OCI-LY7 (cell line): Measurements from ENCODE around the gene GAK. TPM values are rescaled to one million over a fixed set of nuclear protein-coding genes. Genes with fewer than 3 reads are reported as not detected.
A peak's percentile ranks its signal among the peaks of the same experiment; 100 is the strongest.

Experiments
- BruUV-seq: library from RNA; stranded (reverse); fragments of 400-500 nt; replicated peaks from 2 replicates; lab custom pipeline; 2021; lab: Mats Ljungman, UMichigan
- CTCF ChIA-PET: fragments of 300-600 bp; sonication (Branson Sonifier 250); formaldehyde crosslinking; loops from one replicate; lab custom pipeline; 2022; ENCODE audit warnings: antibody characterized with exemption; ENCODE audit not compliant: unreplicated experiment; lab: Charles Lee
- POLR2A ChIA-PET: fragments of 300-600 bp; sonication (Branson Sonifier 250); formaldehyde crosslinking; loops from one replicate; lab custom pipeline; 2022; ENCODE audit warnings: antibody characterized with exemption; lab: Charles Lee
- DNase-seq: peaks from one replicate; pipeline ENCODE4 v3.0.0-alpha.2; 2015; ENCODE audit warnings: low spot score
- H2AFZ ChIP-seq: fragments of 200-600 bp; sonication (generic), shearing (Covaris generic); 2 replicates; pipeline ENCODE4 v1.6.1; 2014; ENCODE audit warnings: mild to moderate bottlenecking, antibody characterized with exemption, low read length, moderate library complexity
- H3K27ac ChIP-seq: fragments of 200-600 bp; sonication (generic); 2 replicates; pipeline ENCODE4 v1.5.1; 2014; ENCODE audit warnings: mixed run types, low read depth, mild to moderate bottlenecking, moderate library complexity, low read length, inconsistent platforms; ENCODE audit not compliant: poor library complexity, severe bottlenecking
- H3K36me3 ChIP-seq: fragments of 200-600 bp; sonication (generic); 2 replicates; pipeline ENCODE4 v1.6.1; 2014; ENCODE audit warnings: mild to moderate bottlenecking, antibody characterized with exemption, low read length, moderate library complexity, mixed read lengths; ENCODE audit not compliant: insufficient read depth
- H3K4me1 ChIP-seq: fragments of 200-600 bp; sonication (generic); 2 replicates; pipeline ENCODE4 v1.5.1; 2014; ENCODE audit warnings: mild to moderate bottlenecking, low read length; ENCODE audit not compliant: insufficient read depth, poor library complexity, severe bottlenecking
- H3K4me2 ChIP-seq: fragments of 200-600 bp; sonication (generic); 2 replicates; pipeline ENCODE4 v1.6.1; 2014; ENCODE audit warnings: mild to moderate bottlenecking, low read length
- H3K4me3 ChIP-seq: fragments of 200-600 bp; sonication (generic); 2 replicates; pipeline ENCODE4 v1.5.1; 2014; ENCODE audit warnings: mild to moderate bottlenecking, low read depth, low read length; ENCODE audit not compliant: poor library complexity, severe bottlenecking
- H3K79me2 ChIP-seq: fragments of 200-600 bp; sonication (generic); 2 replicates; pipeline ENCODE4 v1.6.1; 2016; ENCODE audit warnings: low read depth, mild to moderate bottlenecking, low read length, moderate library complexity, mixed read lengths; ENCODE audit not compliant: insufficient read depth
- H3K9me2 ChIP-seq: fragments of 200-600 bp; sonication (generic); 2 replicates; pipeline ENCODE4 v1.6.1; 2016; ENCODE audit warnings: mild to moderate bottlenecking, low read length, mixed read lengths; ENCODE audit not compliant: insufficient read depth
- H3K9me3 ChIP-seq: fragments of 200-600 bp; sonication (generic); 2 replicates; pipeline ENCODE4 v1.6.1; 2014; ENCODE audit warnings: mild to moderate bottlenecking, mixed run types, low read length, mixed read lengths
- H4K20me1 ChIP-seq: fragments of 200-600 bp; sonication (generic); 2 replicates; pipeline ENCODE4 v1.6.1; 2014; ENCODE audit warnings: mild to moderate bottlenecking, antibody characterized with exemption, low read length, moderate library complexity, mixed read lengths; ENCODE audit not compliant: insufficient read depth
- CTCF ChIP-seq: fragments of 200-600 bp; sonication (generic); conservative IDR thresholded peaks from 2 replicates; pipeline ENCODE4 v1.5.1; 2014; ENCODE audit warnings: mild to moderate bottlenecking, antibody characterized with exemption, low read length, moderate library complexity, mixed read lengths
- EZH2phosphoT487 ChIP-seq: fragments of 200-600 bp; sonication (generic); IDR thresholded peaks from 2 replicates; pipeline ENCODE4 v1.6.1; 2018; ENCODE audit warnings: low read depth, borderline replicate concordance, mild to moderate bottlenecking, mixed run types, antibody characterized with exemption, low read length, moderate library complexity, mixed read lengths
- intact Hi-C: fragments of 100-400 bp; cut with micrococcal nuclease; formaldehyde crosslinking; loops from one replicate; pipeline ENCODE4 v1.10.0; 2022; ENCODE audit not compliant: unreplicated experiment
- total RNA-seq, 2 experiments: library from RNA; depleted of rRNA in 1 of 2; stranded (reverse); fragments of >200 nt in 1 of 2; shearing (Covaris generic) in 1 of 2; gene quantifications; 2 replicates each; pipeline ENCODE4 v1.2.3, GENCODE V29; 2014 to 2022

The GAK gene
- total RNA-seq, 2 experiments from 2014 or later = 86.1 to 107 TPM

GRCh38 chr4:896216-896615 lies 35.9 kb downstream of the GAK start:
- intact Hi-C loops = no loop called here
- Histone ChIP-seq H3K79me2 (no peaks in the 10 kb centered on the region), H3K9me2 (no peaks in the 10 kb centered on the region), H4K20me1 (no peaks in the 10 kb centered on the region), H2AFZ (no peak overlapping the region), H3K4me1 (no peaks in the 10 kb centered on the region), H3K4me2 (no peak overlapping the region), H3K4me3 (no peak overlapping the region), H3K36me3 (peaks cover 38% of the 10 kb centered on the region; the same call in 1 of the 2 replicates), H3K27ac (no peak overlapping the region), H3K9me3 (no peaks in the 10 kb centered on the region)
- TF ChIP-seq EZH2phosphoT487 (no peak), CTCF (peak; percentile 43; the same call in 1 of the 2 replicates)
- ChIA-PET POLR2A (no interaction called here), CTCF (no interaction called here)
- TSS peak; percentile 28 for BruUV-seq
- no peak for DNase-seq

DNA sequence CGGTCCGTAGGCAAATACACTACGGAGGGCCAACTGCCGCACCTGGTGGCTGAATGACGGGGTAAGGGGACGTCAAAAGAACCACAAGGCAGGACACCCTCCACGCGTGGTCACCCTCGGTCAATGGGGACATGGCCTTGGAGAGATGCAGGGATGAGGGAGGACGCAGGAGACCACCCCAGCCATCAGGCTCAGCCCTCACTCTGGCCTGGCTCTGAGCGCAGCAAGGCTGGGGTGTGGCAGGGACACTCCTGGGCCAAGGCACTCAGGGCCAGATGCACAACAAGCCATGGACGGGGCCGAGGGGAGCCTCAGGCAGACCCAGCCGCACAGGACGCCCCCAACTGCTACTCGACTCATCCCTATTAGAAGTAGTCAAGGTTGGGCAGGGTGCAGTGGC lies 36.5 kb downstream of the GAK start:
- CTCF ChIA-PET = no interaction called here
- H3K79me2 ChIP-seq = no peaks in the 10 kb centered on the region
- TF ChIP-seq EZH2phosphoT487 (no peak), CTCF (no peak)
- H4K20me1 ChIP-seq = no peaks in the 10 kb centered on the region
- H3K9me2 ChIP-seq = no peaks in the 10 kb centered on the region
- H2AFZ ChIP-seq = no peak overlapping the region
- H3K36me3 ChIP-seq = peaks cover 37% of the 10 kb centered on the region; the same call in 1 of the 2 replicates
- H3K27ac ChIP-seq = no peak overlapping the region
- DNase-seq = no peak
- intact Hi-C loops = no loop called here
- H3K4me1 ChIP-seq = no peaks in the 10 kb centered on the region
- POLR2A ChIA-PET = no interaction called here
- H3K4me3 ChIP-seq = no peak overlapping the region
- no TSS peak for BruUV-seq
- H3K9me3 ChIP-seq = no peaks in the 10 kb centered on the region
- H3K4me2 ChIP-seq = no peak overlapping the region

DNA sequence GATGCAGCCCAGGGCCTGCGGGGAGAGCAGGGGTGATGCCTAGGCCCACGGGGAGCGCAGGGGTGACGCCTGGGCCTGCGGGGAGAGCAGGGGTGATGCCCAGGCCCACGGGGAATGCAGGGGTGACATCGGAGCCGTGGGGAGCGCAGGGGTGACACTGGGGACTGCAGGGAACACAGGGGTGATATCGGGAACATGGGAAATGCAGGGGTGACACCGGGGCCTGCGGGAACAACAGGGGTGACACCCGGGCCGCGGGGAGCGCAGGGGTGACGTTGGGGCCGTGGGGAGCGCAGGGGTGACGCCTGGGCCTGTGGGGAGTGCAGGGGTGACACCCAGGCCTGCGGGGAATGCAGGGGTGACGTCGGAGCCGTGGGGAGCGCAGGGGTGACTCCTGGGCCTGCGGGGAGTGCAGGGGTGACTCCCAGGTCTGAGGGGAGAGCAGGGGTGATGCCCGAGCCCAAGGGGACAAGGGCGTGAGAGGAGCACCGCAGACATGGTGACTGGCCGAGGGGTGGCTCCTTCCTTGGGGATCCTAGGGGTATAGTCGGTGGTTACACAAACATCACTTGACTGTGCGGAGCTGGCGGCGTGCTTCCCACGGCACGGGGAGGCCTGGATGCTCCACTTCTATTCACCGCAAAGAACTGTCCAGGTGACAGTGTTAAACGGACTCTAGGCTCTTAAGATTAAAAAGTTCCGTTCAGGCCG lies 38.0 kb downstream of the GAK start:
- intact Hi-C loops = loop anchor here (5.0 kb wide), 2 partner anchors 93 to 152 kb away; partner anchors contain the start of gene IDUA
- CTCF ChIA-PET = no interaction called here
- no peaks in the 10 kb centered on the region for H3K4me1 ChIP-seq
- peaks cover 46% of the 10 kb centered on the region for H3K36me3 ChIP-seq
- H3K9me2 ChIP-seq = no peaks in the 10 kb centered on the region
- no peak overlapping the region for H2AFZ ChIP-seq
- H3K27ac ChIP-seq = no peak overlapping the region
- no peaks in the 10 kb centered on the region for H3K9me3 ChIP-seq
- H4K20me1 ChIP-seq = no peaks in the 10 kb centered on the region
- no peak for DNase-seq
- BruUV-seq = no TSS peak
- no peak for TF ChIP-seq CTCF
- no peak for TF ChIP-seq EZH2phosphoT487
- H3K4me2 ChIP-seq = no peak overlapping the region
- H3K79me2 ChIP-seq = no peaks in the 10 kb centered on the region
- POLR2A ChIA-PET = no interaction called here
- no peak overlapping the region for H3K4me3 ChIP-seq
